Esophagus muscularis mucosa (tissue), 3 donors: ENCODE results near the gene CEP170.

Experiments used
- CTCF ChIP-seq, 3 experiments: fragments of 200-600 bp in 2 of 3; fragments of 450-650 bp in 1 of 3; sonication (generic) in 2 of 3; IDR thresholded peaks; one replicate each; pipeline ENCODE4 v1.5.1; 2017 to 2019; ENCODE audit warnings: antibody characterized with exemption in 3 of 3, mild to moderate bottlenecking in 2 of 3, moderate library complexity in 1 of 3
- POLR2A ChIP-seq: fragments of 450-650 bp; IDR thresholded peaks from one replicate; pipeline ENCODE4 v1.6.1; 2017; ENCODE audit warnings: antibody characterized with exemption, moderate library complexity, mild to moderate bottlenecking, low read depth

GRCh38 chr1:243291292-243291691 lies 36.2 kb upstream of the CEP170 start:
- no peak for TF ChIP-seq CTCF (IDR thresholded peaks at IDR 0.05)
- TF ChIP-seq POLR2A, result no peak
